Measurements from ENCODE around the gene ADAMTSL4.

ADAMTSL4 gene
- 2.3 to 30.1 (median 5.8) reads per million in 17 experiments for total RNA-seq

DNA sequence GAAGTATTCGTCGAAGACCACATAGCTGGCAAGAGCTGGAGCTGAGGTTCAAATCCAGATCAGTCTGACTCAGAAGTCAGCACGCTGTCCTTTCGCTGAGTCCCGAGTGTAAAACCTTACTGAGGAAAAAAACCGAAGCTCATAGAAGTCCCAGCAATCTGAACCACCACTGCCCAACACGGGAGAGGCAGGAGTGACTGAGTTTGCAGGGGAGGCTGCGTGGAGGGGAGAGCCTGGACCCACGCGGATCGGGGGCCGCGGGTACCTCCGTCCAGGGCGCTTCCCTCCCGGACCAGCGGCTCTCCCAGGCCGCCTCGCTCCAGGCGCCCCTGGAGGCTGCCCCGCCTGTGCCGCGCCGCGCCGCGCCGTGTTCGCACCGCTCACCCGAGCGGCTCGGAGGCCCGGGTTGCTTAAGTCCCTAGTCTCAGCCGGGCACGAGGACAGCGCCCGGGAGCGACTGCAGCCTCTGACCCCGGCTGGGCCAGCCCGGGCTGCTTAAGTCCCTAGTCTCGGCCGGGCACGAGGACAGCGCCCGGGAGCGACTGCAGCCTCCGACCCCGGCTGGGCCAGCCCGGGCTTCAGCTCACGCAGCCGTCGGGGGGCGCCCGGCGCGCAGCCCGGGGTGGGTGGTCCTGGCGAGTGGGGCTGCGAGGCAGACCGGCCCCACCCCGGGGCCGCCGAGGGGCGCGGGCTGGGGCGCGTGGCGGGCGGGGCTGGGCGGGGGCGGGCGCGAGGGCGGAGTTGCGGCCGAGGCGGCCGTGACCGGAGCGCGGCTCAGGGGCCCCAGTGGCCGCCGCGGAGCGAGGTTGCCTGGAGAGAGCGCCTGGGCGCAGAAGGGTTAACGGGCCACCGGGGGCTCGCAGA, at the start of gene ADAMTSL4:
ADAMTSL4 (plus strand) TSS at position 777 of the 864 bp plus-strand sequence. CDS start 2,881 bp downstream, outside the sequence.
- DNase-seq = peak; percentile 76 to 91 (median 84)

GRCh38 chr1:150505431-150505830, 43.8 kb upstream of the ADAMTSL4 start:
- no peak for DNase-seq

GRCh38 chr1:150507912-150508864, 41.0 kb upstream of the ADAMTSL4 start, which contains the start of gene ECM1:
Gene ECM1 (plus strand): TSS chr1:150508109. CDS start chr1:150508210, 101 bp downstream.
- peak; percentile 71 to 86 (median 84) for DNase-seq

GRCh38 chr1:150508982-150509381, 40.2 kb upstream of the ADAMTSL4 start:
- peak in 1 of 4 experiments; percentile 11 for DNase-seq

GRCh38 chr1:150511551-150511950, 37.7 kb upstream of the ADAMTSL4 start:
- DNase-seq = no peak

GRCh38 chr1:150511985-150512660, 37.1 kb upstream of the ADAMTSL4 start:
- no peak for DNase-seq

- no peak for DNase-seq
Measured at GRCh38 chr1:150512846-150513245, 36.4 kb upstream of the ADAMTSL4 start.

GRCh38 chr1:150513351-150513791, 35.8 kb upstream of the ADAMTSL4 start:
- no peak for DNase-seq

DNA sequence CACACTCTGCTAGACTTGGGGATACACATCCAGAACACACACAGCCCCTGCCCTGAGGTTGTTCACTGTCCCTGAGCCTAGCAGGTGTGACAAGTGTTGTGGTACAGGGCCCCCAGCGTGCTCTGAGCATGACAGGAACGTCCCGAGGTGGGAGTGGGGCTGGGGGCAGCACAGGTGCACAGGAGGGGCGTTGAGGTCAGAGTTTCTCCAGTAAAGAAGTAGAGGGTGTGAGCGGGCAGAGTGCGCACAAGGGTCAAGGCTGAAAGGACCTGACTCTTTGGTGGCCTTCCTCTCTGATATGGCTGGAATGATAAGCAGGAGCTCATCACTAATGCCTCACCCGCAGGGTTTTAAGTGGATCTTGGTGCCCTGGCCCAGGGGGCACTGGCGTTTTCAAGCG, 34.9 kb upstream of the ADAMTSL4 start:
- DNase-seq = no peak

DNA sequence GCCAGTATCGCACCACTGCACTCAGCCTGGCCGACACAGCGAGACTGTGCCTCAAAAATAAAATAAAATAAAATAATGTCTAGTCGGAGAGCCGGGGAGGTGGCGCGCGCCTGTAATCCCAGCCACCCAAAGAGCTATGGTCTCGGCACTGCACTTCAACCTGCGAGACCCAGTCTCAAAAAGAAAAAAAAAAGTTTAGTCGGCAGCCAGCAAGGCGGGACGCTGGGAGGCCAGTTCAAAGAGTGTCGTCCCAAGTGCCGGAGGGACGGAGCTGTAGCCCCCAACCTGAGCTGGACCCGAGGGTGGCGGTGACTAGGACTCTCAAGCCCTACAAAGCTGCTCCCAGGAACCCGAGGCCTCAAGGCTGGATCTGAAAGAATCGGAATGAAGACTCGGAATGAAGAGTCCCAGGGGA, 34.3 kb upstream of the ADAMTSL4 start:
- no peak for DNase-seq

GRCh38 chr1:150515328-150516049, 33.7 kb upstream of the ADAMTSL4 start, which contains the start of gene FALEC:
Gene FALEC (plus strand): TSS chr1:150515752.
- DNase-seq = peak; percentile 98 to 99 (median 98)

DNA sequence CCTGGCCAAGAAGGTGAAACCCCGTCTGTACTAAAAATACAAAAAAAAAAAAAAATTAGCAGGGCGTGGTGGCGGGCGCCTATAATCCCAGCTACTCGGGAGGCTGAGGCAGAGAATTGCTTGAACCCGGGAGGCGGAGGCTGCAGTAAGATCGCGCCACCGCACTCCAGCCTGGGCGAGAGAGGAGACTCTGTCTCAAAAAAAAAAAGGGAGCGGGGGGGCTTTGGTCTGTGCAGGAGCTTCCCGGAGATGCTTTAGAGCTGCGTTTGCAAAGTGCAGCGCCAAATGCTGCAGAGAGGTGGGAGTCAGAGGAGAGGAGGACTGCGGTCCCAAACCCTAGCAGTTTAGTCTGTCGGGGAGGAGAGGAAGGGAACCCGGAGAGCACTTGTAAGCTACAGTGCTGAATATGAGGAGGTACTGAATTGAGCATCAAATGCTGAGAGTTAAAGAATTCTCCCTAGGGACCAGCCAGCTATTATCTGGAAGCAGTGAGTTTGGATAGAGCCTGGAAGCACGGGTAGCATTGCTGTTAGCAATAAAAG, 33.1 kb upstream of the ADAMTSL4 start:
- DNase-seq = peak in 3 of 4 experiments; percentile 9 to 17 (median 10)

DNA sequence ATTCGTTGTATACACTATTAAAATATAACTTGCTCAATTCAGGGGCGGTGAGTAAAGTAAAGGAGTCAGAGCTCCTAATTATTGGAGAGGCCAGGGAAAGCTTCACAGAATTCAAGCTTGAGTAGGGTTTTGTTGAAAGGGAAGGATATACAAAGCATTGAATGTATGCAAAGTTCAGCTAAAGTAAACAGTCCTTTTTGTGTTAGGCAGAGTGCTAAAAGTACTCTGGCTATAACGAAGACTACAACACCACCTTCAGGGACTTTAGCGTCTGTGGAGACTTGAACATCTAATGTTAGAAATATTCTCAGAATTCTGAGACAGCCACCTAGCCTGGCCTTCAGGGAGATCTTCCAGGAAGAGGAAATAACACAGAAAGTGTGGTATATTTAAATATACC, 32.6 kb upstream of the ADAMTSL4 start:
- DNase-seq = no peak

DNA sequence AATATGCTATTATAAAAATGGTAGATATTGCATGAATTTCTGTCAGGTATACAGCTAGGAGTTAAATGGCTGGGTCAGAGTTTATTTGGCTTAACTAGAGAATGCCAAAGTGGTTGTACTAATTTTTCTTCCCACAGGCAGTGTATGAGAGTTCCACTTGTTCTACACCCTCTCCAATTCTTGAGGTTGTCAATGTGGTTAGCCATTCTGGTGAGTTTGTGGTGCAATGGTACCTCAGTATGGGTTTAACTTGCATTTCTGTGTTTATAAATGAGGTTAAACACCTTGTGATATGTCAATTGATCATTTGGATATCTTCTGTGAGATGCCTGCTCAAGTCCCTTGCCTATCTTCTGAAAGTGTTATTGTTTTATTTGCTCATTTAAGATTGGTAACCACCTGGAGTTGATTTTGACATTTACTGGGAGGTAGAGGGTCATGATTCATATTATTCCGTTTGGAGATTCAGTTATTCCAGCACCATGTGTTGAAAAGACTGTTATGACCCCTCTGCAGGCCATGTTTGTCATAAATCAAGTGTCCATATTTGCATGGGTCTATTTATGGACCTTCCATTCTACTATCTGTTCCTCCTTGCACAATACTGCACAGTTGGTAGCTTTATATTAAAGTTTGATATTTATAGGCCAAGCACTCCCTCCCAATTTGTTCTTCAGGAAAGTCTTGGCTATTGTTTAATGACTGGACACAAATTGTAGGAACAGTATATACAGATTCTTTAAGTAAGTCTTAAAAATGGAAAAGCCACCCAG, 27.8 kb upstream of the ADAMTSL4 start:
- no peak for DNase-seq

GRCh38 chr1:150525348-150525747, 23.9 kb upstream of the ADAMTSL4 start:
- no peak for DNase-seq

- no peak for DNase-seq
Measured at GRCh38 chr1:150528196-150528595, 21.0 kb upstream of the ADAMTSL4 start.

GRCh38 chr1:150529017-150529416, 20.2 kb upstream of the ADAMTSL4 start:
- no peak for DNase-seq

GRCh38 chr1:150530491-150531159, 18.6 kb upstream of the ADAMTSL4 start:
- DNase-seq = no peak

DNA sequence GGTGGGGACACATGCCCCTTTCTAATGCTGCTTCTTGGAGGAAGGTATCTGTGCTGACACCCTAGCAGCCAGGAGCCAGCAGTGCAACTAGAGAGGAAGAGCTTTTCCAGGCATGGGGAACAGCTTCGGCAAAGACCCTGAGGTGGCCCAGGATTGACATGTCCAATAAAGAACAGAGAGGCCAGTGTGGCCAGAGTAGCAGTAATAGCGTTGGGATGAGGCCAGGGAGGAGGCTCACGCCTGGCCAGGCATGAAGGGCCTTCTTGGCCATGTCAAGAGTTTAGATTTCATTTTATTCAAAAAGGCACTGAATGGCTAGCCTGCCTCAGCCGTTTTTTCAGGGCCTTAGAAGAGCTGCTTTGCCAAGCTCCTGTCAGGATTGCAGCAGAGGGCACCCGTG, 16.3 kb upstream of the ADAMTSL4 start:
- DNase-seq = peak in 1 of 4 experiments; percentile 17

DNA sequence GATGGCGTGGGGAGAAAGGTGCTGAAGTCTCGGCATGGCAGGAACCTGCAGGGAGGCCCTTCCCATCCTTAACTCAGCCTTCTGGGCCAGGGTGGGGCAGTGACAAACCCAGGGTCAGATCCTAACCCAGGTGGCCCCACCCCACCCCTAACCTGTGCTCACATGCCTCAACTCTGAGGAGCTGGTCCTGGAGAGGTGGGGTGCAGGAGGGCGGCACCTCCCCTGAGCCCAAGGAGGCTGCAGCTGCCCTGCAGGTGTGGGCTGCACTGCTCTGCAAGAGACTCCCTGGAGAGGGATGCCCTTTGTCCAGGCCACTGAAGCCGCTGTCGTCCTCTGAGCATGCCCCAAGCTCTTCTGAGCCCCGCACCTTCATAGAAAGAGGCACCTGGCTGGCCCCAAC, 15.2 kb upstream of the ADAMTSL4 start:
- DNase-seq = no peak

All from suppressor macrophage (primary cell).